GM19025 (cell line): Measurements from ENCODE around the gene STOML2.
A peak's percentile ranks its signal among the peaks of the same experiment; 100 is the strongest.

Experiments used
- ATAC-seq: cut with Tn5 transposase; IDR thresholded peaks from one replicate; pipeline ENCODE4 v1.9.1; 2021; ENCODE audit warnings: mild to moderate bottlenecking, low read depth, moderate library complexity; ENCODE audit not compliant: unreplicated experiment

STOML2 gene

GRCh38 chr9:35073279-35073612 lies 29.7 kb downstream of the STOML2 start:
- no peak for ATAC-seq

GRCh38 chr9:35072461-35073278 lies 30.3 kb downstream of the STOML2 start, which contains the start of gene VCP:
TSS of gene VCP (minus strand) at chr9:35072625. CDS start at chr9:35072353, 272 bp downstream.
- peak; percentile 80 for ATAC-seq

DNA sequence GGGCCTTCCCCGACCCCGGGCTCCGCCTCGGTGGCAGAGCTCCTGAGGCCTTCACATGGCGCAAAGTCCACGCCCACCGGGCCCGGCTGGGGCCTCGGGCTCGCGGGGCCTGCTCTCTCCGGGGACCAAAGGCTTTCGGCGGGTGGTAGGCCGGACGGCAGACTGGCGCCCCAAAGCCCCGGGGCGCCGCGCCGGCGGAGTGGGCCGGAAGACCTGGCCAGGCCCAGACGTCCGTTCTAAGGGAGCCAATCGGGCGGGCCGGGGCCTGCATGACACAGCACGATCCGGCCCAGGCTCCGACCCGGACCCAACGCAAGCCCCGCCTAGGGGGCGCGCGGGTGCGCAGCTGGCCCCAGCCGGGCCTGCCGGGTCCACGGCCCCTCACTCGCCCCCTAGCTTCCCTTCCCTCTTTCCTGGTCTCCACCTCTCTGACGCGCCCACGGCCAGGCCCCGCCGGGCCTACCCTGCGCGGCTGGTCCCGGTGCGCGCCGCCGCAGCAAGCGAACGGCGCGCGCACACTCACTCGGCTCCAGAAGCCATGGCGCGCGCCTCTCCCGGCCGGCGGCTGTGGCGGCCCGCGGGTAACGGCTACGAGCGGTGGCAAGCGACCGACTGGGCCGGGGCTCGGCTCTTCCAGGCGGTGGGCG lies 31.0 kb downstream of the STOML2 start:
- peak; percentile 52 for ATAC-seq

DNA sequence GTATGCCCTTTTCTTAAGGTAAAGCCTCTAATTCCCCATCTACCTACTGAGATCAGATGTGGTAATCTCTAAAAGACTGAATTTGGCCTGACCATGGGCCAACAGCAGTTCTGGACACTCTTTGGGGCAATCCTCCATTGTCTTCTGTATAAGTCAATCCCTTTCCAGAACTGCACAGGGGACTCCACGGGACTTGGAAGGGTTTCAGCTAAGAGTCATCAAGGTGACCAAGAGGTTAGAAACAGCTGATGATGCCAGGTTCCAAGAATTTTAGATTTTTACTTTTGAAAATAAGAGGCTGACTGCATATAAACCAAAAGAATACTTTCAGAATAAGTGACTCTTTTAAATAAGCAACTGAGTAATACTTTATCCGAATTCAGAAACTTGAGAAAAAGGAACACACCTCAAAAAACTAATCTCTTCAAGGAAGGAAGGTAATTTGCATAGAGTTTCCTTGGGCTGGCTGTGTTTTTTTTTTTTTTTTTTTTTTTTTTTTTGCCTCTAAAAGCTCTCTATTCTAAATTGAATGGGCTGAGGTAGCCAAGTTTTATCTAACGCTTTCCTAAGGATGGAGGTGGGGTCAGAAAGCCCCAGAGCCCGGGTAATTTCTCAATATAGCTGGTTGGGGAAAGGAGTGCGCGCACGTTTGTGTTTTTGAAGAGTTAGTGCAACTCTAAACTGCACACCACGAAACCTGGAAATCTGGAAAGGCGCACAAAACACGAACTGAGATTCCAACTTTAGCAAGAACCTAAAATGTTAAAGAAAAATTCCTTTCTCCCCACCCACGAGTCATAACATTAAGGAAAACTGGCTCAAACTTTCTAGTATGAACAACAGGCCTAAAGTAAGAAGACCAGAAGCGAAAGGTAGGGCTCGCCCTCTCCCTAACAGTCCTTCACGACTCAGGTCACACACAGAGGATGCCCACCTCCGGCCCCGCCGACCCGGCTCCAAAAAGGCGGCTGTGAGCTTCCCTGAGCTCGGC lies 31.8 kb downstream of the STOML2 start:
- no peak for ATAC-seq

DNA sequence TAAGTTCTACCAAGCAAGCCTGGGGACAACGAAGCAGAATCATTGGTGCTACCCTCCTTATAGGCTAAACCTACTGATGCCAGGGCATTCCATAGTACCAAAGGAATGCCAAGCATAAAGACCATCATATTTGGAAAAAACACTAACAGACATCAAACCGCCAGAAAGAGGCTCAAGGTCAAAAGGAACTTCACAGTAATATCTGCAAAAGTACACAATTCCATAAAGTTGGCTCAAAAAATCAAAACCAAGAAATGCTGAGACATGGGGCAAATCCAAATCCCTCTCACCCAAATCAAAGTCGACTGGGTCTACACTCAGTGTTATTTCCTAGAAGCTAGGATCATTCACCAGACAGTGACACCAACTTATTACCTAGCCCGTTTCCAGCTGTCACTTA lies 33.9 kb downstream of the STOML2 start:
- no peak for ATAC-seq

- ATAC-seq: no peak
Observed at GRCh38 chr9:35067056-35067455, 35.9 kb downstream of the STOML2 start.

GRCh38 chr9:35060548-35061207 lies 42.3 kb downstream of the STOML2 start:
- ATAC-seq: no peak

- ATAC-seq: no peak
Observed at GRCh38 chr9:35059438-35059837, 43.5 kb downstream of the STOML2 start.

- no peak for ATAC-seq
Observed at GRCh38 chr9:35057271-35057620, 45.7 kb downstream of the STOML2 start.

DNA sequence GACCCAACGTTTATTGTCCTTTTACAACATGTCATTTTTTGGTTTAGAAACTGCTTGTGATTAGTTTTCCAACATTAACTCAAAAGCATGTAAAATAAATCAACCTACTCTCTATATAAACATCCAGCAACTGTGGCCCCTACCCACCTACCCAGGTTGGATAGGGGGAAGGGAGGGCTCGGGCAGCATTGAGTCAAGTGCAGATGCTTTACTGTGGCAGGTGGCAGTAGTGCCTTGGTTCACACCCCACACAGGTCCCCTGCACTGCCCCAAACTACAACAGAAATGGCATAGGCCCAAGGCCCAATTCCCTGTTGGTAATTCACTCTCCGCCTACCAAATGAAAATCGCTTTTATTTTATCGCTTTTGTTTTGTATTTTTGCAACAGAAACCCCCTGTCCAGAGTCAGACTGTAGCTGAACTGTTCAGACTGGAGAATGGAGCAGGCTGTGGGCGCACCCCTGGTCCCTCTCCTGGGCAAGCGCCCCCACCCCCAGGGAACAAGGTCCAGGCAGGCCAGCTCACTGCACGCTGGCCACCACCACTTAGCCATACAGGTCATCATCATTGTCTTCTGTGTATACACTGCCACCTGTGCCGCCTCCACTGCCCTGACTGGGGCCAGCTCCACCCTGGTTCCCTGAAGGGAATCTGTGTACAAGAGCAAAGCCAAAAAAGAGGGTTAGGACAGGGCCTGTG lies 46.2 kb downstream of the STOML2 start:
- no peak for ATAC-seq

GRCh38 chr9:35054871-35055644 lies 47.9 kb downstream of the STOML2 start:
- ATAC-seq: no peak

GRCh38 chr9:35054185-35054835 lies 48.6 kb downstream of the STOML2 start:
- ATAC-seq: no peak

DNA sequence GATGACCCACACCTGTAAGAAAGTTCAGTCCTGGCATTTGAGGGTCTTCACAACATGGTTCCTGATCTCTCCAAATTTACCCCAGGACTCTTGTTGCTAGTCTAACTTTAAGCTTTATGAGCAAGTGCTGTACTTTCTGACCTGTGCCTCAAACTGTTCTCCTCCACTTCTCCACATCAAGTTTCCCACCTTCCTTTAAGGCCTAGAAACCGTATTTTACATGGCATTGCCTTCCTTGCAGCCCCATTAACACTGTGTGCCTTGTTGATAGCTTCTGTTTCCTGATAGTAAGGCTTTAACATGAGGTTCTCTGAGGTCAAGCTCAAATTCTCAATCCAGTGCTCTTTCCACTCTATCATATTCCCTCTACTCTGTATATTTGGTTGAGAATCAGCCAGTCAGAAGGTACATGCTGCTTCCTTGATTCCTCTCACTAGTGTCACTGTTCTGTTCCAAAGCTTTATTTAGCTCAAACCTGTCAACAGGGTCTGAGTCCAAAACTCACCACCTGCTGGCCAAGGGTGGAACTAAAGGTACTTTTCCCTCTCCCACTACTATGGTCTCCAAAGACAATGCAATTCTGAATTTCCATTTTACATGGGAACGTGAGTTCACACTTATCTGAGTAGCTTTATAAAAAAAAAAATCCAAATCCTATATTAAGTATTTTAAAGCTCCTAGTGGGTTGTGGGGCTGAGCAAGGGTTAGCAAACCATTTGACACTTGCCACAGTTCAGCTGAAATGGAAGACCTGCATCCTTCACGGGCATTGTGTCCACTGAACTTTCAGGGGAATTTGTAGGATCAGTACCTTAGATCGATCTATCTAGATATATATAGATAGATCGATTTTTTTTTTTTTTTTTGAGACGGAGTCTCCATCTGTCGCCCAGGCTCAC lies 51.6 kb downstream of the STOML2 start:
- no peak for ATAC-seq
